ENCODE data around the gene NFYC. TPM values are rescaled to one million over a fixed set of nuclear protein-coding genes. Genes with fewer than 3 reads are reported as not detected.

Gene NFYC
- total RNA-seq, 6 experiments from 2014 or later, result 31.0 to 48.1 (median 43.8) TPM

DNA sequence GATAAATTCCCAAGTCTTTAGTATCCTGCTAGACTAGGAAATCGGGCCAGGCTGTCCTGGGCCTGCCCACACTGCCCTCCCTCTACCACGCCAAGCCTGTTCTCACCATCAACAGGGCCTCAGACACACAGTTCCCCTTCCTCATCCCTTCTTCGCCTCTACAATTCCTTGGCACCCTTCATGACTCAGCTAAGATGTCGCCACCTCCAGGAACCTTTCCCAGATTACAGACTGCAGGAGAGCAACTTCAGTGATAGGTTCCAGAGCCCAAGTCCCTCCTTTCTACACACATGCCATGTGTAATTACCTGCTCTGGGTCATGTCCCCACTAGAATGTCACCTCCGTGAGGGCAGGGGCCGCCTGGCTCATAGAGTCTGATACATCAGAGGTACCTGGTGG lies 29.4 kb upstream of the NFYC start:
- no peak for DNase-seq
- Mint-ChIP-seq H3K27ac (no peak overlapping the region), H3K9me3 (no peaks in the 10 kb centered on the region), H3K4me3 (no peak overlapping the region), H3K36me3 (ENCODE audit: low read depth) (no peaks in the 10 kb centered on the region), H3K4me1 (ENCODE audit: low read depth) (no peaks in the 10 kb centered on the region), H3K27me3 (ENCODE audit: insufficient read depth) (peaks cover 24% of the 10 kb centered on the region)
- TF ChIP-seq, protein P1, sequence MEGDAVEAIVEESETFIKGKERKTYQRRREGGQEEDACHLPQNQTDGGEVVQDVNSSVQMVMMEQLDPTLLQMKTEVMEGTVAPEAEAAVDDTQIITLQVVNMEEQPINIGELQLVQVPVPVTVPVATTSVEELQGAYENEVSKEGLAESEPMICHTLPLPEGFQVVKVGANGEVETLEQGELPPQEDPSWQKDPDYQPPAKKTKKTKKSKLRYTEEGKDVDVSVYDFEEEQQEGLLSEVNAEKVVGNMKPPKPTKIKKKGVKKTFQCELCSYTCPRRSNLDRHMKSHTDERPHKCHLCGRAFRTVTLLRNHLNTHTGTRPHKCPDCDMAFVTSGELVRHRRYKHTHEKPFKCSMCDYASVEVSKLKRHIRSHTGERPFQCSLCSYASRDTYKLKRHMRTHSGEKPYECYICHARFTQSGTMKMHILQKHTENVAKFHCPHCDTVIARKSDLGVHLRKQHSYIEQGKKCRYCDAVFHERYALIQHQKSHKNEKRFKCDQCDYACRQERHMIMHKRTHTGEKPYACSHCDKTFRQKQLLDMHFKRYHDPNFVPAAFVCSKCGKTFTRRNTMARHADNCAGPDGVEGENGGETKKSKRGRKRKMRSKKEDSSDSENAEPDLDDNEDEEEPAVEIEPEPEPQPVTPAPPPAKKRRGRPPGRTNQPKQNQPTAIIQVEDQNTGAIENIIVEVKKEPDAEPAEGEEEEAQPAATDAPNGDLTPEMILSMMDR (IDR thresholded peaks at IDR 0.05), result no peak

DNA sequence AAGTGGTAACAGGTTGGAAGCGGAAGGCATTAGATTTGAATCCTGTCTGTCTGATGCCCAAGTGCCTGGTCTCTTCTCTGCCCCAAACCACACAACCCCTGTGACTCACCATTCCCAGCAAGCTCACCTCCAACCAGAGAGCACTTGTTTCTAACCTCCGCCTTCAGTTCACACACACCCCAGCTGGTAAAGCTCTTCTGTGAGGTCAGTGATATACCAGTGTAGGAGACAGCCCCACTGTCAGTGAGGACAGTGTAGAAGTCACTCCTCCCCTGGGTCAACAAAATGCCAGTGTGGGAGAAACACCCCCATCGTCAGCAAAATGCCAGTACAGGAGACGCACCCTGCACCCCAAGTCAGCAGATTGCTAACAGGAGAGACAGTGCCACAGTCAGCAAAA lies 28.6 kb upstream of the NFYC start:
- Mint-ChIP-seq H3K4me3 (no peak overlapping the region), H3K36me3 (ENCODE audit: low read depth) (no peaks in the 10 kb centered on the region), H3K27ac (no peak overlapping the region), H3K4me1 (ENCODE audit: low read depth) (no peaks in the 10 kb centered on the region), H3K9me3 (no peaks in the 10 kb centered on the region), H3K27me3 (ENCODE audit: insufficient read depth) (peaks cover 20% of the 10 kb centered on the region)
- TF ChIP-seq, protein P1 (IDR thresholded peaks at IDR 0.05), result no peak
- no peak for DNase-seq

DNA sequence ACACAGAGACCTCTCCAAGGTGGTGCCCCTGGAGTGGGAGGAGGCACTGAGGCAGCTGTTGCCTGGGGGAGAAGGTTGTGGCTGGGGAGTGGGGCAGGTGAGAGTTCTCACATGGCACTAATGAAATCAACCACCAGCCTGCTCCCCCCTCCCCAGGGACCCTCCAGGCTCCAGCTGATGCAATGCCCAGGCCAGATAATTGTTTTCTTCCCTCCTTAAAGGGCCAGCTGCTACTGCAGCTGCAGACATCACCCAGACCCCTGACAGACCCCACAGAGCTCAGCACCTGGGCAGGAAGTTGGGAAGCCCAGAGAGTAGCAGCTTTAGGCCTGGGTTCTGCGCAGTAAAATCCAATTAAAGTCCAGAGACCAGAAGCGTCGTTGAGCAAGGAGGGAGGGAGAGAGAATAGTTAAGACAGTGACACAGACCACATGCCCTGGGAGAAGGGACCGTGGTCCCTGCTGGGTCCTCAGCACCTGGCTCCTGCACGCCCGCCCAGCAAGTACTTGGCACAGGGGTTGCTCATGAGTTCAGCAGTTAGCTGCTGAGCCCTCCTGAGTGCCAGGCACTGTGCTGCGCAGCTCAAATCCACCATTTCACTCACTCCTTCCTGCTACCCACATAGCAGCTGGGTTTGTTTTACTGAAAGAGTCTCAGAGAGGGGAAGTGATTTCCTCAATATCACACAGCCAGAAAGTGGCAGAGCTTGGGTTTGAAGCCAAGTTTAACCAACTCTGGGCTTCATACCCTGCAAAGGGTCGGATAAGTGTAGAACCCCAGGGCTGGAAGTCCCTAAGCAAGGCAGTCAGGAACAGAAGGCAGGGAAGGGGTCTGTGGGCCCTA lies 28.0 kb upstream of the NFYC start:
- Mint-ChIP-seq H3K4me3 (no peak overlapping the region), H3K9me3 (no peaks in the 10 kb centered on the region), H3K27me3 (ENCODE audit: insufficient read depth) (peaks cover 14% of the 10 kb centered on the region), H3K36me3 (ENCODE audit: low read depth) (no peaks in the 10 kb centered on the region), H3K27ac (no peak overlapping the region), H3K4me1 (ENCODE audit: low read depth) (no peaks in the 10 kb centered on the region)
- TF ChIP-seq, protein P1 (IDR thresholded peaks at IDR 0.05), result no peak
- DNase-seq, result no peak

DNA sequence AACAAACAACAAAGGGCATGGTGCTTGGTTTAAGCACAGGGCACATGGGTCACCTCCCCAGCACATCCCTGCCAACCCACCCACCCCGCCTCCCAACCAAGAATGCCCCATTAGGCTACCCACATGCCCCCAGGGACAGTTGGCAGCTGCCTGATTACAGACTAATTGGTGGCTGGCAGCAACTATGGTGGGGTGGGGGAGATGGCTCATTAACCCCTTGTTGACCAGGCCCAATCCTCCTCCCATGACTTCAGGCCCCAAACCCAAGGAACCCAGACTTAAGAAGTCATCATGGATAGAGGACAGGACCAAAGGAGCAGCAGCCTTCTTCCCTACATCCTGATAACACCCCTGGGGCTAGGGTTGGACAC lies 27.4 kb upstream of the NFYC start:
- Mint-ChIP-seq H3K4me3 (no peak overlapping the region), H3K4me1 (ENCODE audit: low read depth) (no peaks in the 10 kb centered on the region), H3K27ac (no peak overlapping the region), H3K9me3 (no peaks in the 10 kb centered on the region), H3K27me3 (ENCODE audit: insufficient read depth) (peaks cover 14% of the 10 kb centered on the region), H3K36me3 (ENCODE audit: low read depth) (no peaks in the 10 kb centered on the region)
- DNase-seq, result no peak
- TF ChIP-seq, protein P1 (IDR thresholded peaks at IDR 0.05), result no peak

DNA sequence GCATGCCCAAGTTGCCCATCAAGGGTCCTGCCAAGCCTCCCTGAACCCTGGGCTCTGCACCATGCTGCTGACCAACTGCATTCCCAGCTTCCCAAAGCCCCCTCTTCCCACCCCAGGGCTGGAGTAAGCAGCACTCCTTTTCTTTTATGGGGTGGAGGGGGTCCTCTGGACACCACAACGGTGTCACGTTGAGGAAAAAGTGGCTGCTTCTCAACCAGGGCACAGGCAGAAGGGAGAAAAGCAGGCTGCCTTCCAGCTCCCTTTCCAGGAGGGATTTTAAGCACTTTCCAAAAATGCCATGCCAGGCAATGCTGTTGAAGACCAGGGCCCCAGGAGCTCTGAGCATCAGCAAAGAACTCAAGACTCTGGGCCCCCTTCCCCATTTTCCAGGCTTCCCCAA lies 26.7 kb upstream of the NFYC start:
- TF ChIP-seq, protein P1 (IDR thresholded peaks at IDR 0.05), result no peak
- Mint-ChIP-seq H3K36me3 (ENCODE audit: low read depth) (no peaks in the 10 kb centered on the region), H3K9me3 (no peaks in the 10 kb centered on the region), H3K4me3 (0 out of 2 replicates have a peak overlapping the region, but pooled peaks have one; percentile 20), H3K27ac (no peak overlapping the region), H3K4me1 (ENCODE audit: low read depth) (no peaks in the 10 kb centered on the region), H3K27me3 (ENCODE audit: insufficient read depth) (peaks cover 16% of the 10 kb centered on the region)
- no peak for DNase-seq
